Chondrocyte (in vitro differentiated cells): ENCODE measurements around the gene HLA-DOA. TPM values are rescaled to one million over a fixed set of nuclear protein-coding genes. Genes with fewer than 3 reads are reported as not detected.

Source experiments
- DNase-seq: peaks from one replicate; pipeline ENCODE4 v3.0.0; 2021; ENCODE audit warnings: mixed read lengths, low spot score
- H3K27ac Mint-ChIP-seq: one replicate; pipeline ENCODE4 v1.8.0; 2021; ENCODE audit warnings: mild to moderate bottlenecking, moderate library complexity, mixed read lengths; ENCODE audit not compliant: unreplicated experiment
- H3K27me3 Mint-ChIP-seq: 2 replicates; pipeline ENCODE4 v1.8.0; 2021; ENCODE audit warnings: low read depth, mixed read lengths
- H3K36me3 Mint-ChIP-seq: 2 replicates; pipeline ENCODE4 v1.8.0; 2021; ENCODE audit warnings: low read depth, mixed read lengths
- H3K4me1 Mint-ChIP-seq: 2 replicates; pipeline ENCODE4 v1.8.0; 2021; ENCODE audit warnings: low read depth, mild to moderate bottlenecking, mixed read lengths
- H3K4me3 Mint-ChIP-seq: one replicate; pipeline ENCODE4 v1.8.0; 2021; ENCODE audit warnings: mild to moderate bottlenecking, moderate library complexity, mixed read lengths; ENCODE audit not compliant: unreplicated experiment
- H3K9me3 Mint-ChIP-seq: 2 replicates; pipeline ENCODE4 v1.8.0; 2021; ENCODE audit warnings: low read depth, mixed read lengths
- CTCF ChIP-seq: fragments of 200-600 bp; sonication (generic); IDR thresholded peaks from 2 replicates; pipeline ENCODE4 v1.5.0; 2021; ENCODE audit warnings: antibody characterized with exemption, mild to moderate bottlenecking, moderate library complexity
- total RNA-seq: library from RNA; stranded (reverse); gene quantifications from 3 replicates; pipeline ENCODE4 v1.2.1, GENCODE V29; 2021

HLA-DOA gene
- total RNA-seq, 1 donor from 2014 or later = not detected

GRCh38 chr6:32974016-32974333, 35.4 kb downstream of the HLA-DOA start:
- Mint-ChIP-seq H3K4me3 (peak overlapping the region; percentile 94), H3K27ac (peak overlapping the region; percentile 100), H3K9me3 (no peaks in the 10 kb centered on the region), H3K4me1 (peaks cover 43% of the 10 kb centered on the region), H3K27me3 (no peaks in the 10 kb centered on the region), H3K36me3 (peaks cover 72% of the 10 kb centered on the region)
- no peak for DNase-seq
- TF ChIP-seq CTCF = no peak

GRCh38 chr6:32973144-32974015, 36.0 kb downstream of the HLA-DOA start:
- peaks cover 37% of the 10 kb centered on the region for H3K4me1 Mint-ChIP-seq
- no peak for DNase-seq
- TF ChIP-seq CTCF = no peak
- peak overlapping the region; percentile 94 for H3K4me3 Mint-ChIP-seq
- H3K27me3 Mint-ChIP-seq = no peaks in the 10 kb centered on the region
- H3K27ac Mint-ChIP-seq = peak overlapping the region; percentile 100
- peaks cover 66% of the 10 kb centered on the region for H3K36me3 Mint-ChIP-seq
- no peaks in the 10 kb centered on the region for H3K9me3 Mint-ChIP-seq

- Mint-ChIP-seq H3K4me3 (peak overlapping the region; percentile 94), H3K36me3 (peaks cover 57% of the 10 kb centered on the region), H3K27me3 (no peaks in the 10 kb centered on the region), H3K4me1 (peaks cover 31% of the 10 kb centered on the region), H3K9me3 (no peaks in the 10 kb centered on the region), H3K27ac (peak overlapping the region; percentile 100)
- no peak for TF ChIP-seq CTCF
- peak; percentile 90 for DNase-seq
Observed at GRCh38 chr6:32972353-32973143, 36.8 kb downstream of the HLA-DOA start.

GRCh38 chr6:32971581-32972352, 37.6 kb downstream of the HLA-DOA start:
- Mint-ChIP-seq H3K27ac (peak overlapping the region; percentile 100), H3K36me3 (peaks cover 50% of the 10 kb centered on the region), H3K4me3 (peak overlapping the region; percentile 94), H3K9me3 (no peaks in the 10 kb centered on the region), H3K4me1 (peaks cover 31% of the 10 kb centered on the region), H3K27me3 (no peaks in the 10 kb centered on the region)
- no peak for TF ChIP-seq CTCF
- peak; percentile 99 for DNase-seq

- no peak for DNase-seq
- Mint-ChIP-seq H3K9me3 (no peaks in the 10 kb centered on the region), H3K4me3 (peak overlapping the region; percentile 94), H3K4me1 (peaks cover 29% of the 10 kb centered on the region), H3K36me3 (peaks cover 45% of the 10 kb centered on the region), H3K27ac (peak overlapping the region; percentile 100), H3K27me3 (no peaks in the 10 kb centered on the region)
- TF ChIP-seq CTCF = no peak
Observed at GRCh38 chr6:32971242-32971580, 38.2 kb downstream of the HLA-DOA start.
